HK-2 (cell line): ENCODE measurements around the gene TRPC4.

Experiments
- DNase-seq: peaks from one replicate; pipeline ENCODE4 v3.0.0-alpha.2; 2018; ENCODE audit not compliant: unreplicated experiment

Gene TRPC4

DNA sequence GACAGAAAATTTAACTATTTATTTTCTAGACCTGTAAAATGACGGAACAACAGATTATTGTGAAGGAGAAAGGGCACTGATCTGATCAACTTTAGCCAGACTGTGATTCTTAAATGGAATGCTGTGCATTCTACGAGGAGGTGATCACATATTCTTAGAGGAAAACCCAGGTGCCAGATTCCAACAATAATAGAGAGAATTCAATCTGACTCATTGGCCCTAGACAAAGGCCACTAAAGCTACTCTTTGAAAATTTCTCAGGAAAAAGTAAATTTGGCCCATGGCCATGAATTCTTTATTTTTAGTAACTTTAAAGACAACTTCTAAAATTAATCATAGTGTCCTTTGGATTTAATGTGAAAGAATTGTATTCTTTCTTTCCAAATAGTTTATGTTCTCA, 212.4 kb downstream of the TRPC4 start:
- no peak for DNase-seq

DNA sequence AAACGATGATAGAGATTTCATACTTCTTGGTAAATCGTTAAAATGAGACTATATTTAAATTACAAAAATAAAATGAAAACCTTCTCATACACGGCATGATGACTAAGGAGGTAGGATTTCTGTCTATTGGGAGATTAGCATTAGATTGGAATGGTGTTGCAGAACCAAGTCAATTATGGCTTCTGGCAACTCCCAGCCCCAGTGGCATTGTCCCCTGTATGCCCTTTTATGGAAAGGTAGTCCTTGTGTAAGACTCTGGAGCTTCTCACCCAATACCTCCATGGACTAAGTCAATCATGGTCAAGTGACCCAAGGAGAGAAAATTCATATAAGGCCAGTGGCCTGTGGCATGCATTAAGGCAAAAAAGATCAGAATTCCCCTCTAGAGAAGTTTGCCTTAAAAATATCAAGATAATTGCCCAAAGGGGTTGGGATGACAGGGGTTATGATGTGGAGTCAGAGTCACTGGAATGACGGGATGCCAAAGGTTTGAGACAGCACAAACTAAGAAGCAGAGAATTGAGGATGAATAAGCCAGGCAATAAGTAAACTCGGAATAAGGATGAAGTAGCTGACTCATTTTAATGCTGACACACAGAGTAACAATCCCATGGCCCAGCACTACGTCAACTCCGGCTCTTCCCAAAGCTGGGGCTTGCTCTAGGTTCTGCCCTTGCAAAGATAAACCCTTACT, 213.2 kb downstream of the TRPC4 start:
- DNase-seq: peak; percentile 54

GRCh38 chr13:37652596-37652995, 217.0 kb downstream of the TRPC4 start:
- DNase-seq: no peak

DNA sequence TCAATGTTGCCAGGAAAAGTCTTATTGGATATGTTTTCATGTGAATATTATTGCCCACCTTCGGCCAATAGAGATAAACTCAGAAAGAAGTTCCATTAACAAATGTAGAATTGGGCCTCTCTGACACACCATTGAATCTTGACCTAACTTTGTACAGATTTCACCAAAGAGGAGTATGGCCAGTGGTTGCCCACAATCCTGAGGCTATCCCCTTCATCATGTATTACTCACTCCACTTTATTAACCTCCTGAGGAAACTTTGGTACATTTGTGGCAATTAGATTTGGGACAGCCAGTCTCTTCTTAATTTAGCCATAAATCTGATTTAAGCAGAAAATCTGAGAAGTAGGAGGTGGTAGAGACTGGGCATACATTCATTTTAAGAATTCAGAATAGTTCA, 217.7 kb downstream of the TRPC4 start:
- DNase-seq: no peak

GRCh38 chr13:37648609-37649008, 221.0 kb downstream of the TRPC4 start:
- DNase-seq: no peak

GRCh38 chr13:37647031-37647650, 222.4 kb downstream of the TRPC4 start:
- no peak for DNase-seq

DNA sequence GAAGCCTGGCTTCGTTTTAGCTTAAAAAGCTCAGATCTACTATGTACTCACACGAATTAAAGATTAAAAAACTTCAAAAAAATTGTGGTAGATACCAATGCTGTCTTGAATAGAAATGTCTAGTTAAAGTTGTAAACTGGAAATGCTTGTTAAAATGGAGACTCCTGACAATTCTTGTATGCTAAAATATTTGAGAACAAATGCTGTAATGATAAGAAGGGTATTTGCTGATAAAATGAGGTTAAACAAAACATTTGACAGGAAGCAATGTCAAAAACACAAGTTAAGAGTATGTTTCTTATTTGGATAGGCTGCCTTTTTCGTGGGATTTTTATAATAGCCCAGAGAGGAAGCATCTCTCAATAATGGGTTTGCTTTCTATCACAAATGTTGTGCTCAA, 223.0 kb downstream of the TRPC4 start:
- no peak for DNase-seq

DNA sequence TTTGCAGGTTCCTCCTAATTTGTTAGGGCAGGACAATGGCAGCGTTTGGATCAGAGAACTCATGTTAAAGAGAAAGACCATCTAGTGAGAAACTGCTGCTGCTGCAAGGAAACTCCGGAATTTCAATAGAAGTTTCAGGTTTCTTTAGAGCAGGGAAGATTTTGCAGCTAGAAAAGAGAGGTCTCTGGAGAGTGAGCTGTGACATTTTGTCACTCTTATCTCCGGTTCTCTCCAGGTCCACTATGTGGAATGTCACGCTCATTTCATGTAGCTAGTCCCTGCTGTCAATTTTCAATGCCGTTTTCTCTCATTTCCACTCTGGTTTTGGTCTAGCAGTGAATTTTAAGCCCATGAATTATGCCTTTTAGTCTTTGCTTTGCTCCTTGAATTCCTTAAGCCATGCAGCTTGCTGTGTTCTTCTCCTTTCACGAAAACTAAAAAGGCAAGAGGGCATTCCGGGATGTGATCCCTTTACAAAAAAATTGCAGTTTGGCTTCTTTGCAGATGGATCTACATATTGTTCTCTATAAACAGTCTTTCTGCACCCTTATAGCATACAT, 224.3 kb downstream of the TRPC4 start:
- no peak for DNase-seq

DNA sequence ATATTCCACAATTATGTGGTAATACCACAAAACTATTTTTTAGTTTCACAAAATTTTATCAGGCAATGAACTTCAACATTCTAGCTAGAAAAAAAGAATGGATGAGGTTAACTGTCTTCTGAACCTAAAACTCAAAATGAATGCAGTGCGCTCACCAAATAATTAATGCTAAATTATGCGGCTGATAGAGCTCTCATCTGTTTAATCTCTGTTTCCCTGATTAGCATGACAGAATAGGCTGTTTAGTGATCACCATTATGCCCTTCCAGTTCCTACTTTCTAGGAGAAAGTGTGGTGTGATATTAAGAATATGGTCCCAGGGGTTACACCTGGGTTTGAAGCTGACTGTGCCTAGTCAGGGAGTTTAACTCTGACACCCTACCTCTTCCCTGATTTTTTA, 228.2 kb downstream of the TRPC4 start:
- DNase-seq: no peak

GRCh38 chr13:37640499-37640898, 229.1 kb downstream of the TRPC4 start:
- no peak for DNase-seq

DNA sequence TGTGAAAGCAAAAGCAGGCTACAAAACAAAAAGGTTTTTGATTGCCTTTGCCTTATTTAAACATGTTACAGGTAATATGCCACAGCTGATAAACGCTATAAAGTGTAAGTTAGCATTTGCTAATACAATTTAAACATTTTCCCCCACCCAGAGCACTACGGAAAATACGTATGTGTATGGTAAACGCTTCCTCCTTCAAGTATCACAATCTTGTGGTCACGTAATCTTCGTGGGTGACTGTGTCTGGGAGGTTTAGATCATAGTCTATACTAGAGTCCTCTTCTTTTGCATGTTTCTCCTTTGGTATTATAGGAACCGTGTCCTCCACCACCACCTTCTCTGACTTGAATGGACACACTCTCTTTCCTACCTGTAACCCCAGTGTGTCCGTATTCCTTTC, 232.9 kb downstream of the TRPC4 start:
- DNase-seq: no peak

DNA sequence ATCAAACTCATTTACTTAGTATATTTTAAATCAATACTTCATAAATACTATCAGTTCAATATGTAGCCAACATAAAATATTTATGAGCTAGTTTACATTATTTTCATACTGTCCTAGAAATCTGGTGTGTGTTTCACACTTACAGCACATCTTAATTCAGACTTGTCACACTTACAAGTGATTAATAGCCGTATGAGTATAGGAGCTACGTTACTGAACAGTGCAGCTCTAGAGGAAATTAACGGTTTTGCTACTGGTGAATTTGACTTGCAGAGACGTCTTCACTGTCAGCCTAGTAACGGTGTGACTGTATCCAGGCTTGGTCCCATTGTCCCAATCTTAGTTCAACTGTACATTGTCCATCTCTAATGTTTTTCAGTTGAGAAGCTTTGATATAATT, 237.3 kb downstream of the TRPC4 start:
- no peak for DNase-seq

- no peak for DNase-seq
These were observed 242.1 kb downstream of the TRPC4 start for GRCh38 chr13:37627428-37627827.

GRCh38 chr13:37621811-37622361, 247.7 kb downstream of the TRPC4 start:
- no peak for DNase-seq

- no peak for DNase-seq
These were observed 251.0 kb downstream of the TRPC4 start for GRCh38 chr13:37618554-37618953.

DNA sequence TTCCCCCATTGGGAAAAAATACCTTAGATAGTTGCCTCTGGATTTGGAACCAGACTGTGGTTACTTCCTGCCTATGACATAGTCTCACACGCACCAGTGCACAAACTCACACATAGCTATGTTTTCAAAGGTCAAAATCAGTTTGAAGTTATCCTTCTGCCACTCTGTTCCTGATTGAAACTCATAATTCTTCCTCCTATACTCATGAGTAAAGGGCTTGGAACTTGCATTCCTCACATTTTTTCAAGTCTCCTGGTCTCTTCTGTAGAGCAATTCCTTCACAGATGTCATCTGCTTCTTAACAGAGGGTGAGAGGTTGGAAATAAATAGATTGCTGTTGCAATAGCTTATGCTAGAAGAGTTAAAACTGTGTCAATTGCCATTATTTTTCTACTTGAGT, 252.4 kb downstream of the TRPC4 start:
- DNase-seq: peak; percentile 37

DNA sequence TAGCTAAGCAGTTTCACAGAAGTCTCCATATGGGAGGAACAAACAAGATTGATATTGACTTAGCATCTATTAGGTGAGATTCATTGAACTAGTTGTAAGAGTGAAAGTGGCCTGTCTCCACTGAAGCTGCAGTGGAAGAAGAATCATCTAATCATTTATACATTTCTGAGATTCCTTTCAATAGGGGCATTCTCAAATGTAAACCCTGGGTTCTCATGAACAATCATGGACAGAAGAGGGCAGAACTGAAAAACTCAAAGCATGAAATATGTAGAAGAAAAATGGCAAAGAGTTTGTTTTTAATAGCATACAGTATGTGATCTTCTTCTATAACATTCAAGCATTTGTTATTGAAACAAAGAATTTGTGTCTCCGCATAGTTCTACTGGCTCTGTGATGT, 253.4 kb downstream of the TRPC4 start:
- DNase-seq: no peak

DNA sequence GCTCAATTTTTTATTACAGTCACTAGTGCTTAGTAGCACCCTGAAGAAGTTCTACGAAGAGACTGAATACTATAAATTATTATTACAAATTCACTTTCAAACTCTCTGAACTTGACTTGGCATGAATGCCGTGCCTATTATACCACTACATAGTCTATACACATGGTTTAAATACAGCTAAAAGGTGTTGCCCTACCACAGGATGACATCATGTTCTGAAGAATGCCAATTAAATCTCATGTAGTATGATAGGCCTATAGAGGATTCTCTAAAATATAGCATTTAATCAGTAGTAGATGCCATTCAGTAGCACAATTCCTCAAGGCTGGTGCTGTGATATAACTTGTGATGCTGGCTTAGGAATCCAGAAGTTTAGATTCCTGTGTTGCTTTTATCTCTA, 254.3 kb downstream of the TRPC4 start:
- no peak for DNase-seq

DNA sequence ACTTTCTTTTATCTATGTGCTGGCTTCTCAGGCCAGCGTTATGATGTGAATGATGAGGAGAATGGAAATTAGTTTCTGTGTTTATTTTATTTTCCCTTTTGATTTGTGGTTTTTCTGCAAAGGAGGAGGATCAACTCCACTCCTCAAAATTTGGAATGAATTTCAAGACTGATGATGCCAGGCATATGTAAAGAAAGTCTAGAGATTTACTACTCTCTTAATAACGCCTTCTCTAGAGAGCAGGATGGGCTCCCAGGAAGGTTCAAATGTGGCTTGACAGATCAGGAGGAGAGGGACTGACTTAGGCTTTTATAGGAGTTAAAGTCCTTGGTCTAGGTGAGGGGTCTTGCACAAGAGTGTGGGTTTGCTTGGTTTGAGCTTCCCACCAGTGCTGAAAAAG, 255.9 kb downstream of the TRPC4 start:
- no peak for DNase-seq

DNA sequence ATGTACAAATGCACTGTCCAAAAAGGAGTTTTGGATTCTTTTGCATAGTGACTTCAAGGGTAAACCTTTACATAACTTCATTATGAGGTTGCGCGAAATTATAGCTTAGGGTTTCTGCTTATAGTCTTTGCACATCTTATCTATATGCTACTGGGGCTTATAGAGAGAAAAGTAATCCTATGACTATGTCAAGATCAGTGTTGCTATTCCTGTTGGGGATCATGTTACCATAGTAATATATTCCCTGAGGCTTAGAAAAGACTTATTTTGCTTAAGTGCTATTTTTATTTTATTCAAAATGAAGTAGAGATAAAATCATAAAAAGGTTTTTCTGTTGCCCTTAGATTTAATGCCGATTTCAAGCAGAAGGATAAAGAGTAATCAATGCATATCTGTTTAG, 256.3 kb downstream of the TRPC4 start:
- DNase-seq: no peak

GRCh38 chr13:37608750-37609339, 260.7 kb downstream of the TRPC4 start:
- DNase-seq: no peak

DNA sequence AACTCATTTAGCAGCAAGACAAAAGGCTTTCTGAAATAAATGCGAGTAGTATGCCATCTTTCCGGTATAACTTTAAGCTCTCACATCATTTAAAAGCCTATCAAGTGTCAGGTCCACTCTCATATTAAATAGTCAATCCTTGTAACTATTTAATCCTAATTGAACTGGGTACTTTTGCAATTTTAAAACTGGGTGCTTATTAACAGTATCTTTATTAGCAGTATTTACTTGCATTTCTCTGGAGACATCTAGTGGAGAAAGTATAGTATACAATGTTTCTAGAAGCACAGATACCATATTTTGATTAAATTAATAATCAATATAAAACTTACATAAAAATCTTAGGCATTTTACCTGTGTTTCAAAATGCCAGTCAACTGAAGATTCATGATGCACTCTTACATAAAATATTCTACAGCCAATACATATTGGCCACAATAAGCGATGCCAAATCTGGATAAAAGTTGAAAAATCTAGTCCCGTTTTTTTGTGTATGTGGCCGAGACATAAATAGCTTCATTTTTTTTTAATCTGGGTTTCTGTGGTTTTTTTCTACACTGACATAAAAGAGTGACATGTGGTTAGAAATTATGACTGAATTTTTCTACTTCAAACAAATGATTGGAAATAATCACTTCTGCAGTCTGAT, 266.7 kb downstream of the TRPC4 start:
- no peak for DNase-seq
